ENCODE data around the gene SLC2A13. TPM values are rescaled to one million over a fixed set of nuclear protein-coding genes. Genes with fewer than 3 reads are reported as not detected.

Gene SLC2A13
- total and polyA plus RNA-seq, 10 donors = 1.1 to 17.1 (median 7.6) TPM

- intact Hi-C loops (cut with DNase I; ENCODE audit: low total_unique reads) = no loop called here
- H3K4me3 ChIP-seq = no peak overlapping the region
- H3K27ac ChIP-seq = no peak overlapping the region
- WGBS, 5 donors = 57 to 78% (median 73%) methylated on average over 2 of the region's 2 CpGs
- H3K9me3 ChIP-seq = no peaks in the 10 kb centered on the region
- H3K36me3 ChIP-seq = no peaks in the 10 kb centered on the region
- H3K4me1 ChIP-seq = peaks cover 0 to 10% (median 0%) of the 10 kb centered on the region in 6 donors
- no peaks in the 10 kb centered on the region for H3K27me3 ChIP-seq (replicated peaks in 1 of 7)
- TF ChIP-seq POLR2A (IDR thresholded peaks at IDR 0.05) = no peak
- TF ChIP-seq POLR2AphosphoS5 (IDR thresholded peaks at IDR 0.05) = no peak
- TF ChIP-seq CTCF (IDR thresholded peaks at IDR 0.05 in 8 of 11, conservative IDR thresholded peaks at IDR 0.05 in 3 of 11) = no peak
- DNase-seq = no peak
Observed at GRCh38 chr12:39846971-39847650, 258.8 kb downstream of the SLC2A13 start.

GRCh38 chr12:39846304-39846703 lies 259.6 kb downstream of the SLC2A13 start:
- intact Hi-C loops (cut with DNase I; ENCODE audit: low total_unique reads) = no loop called here
- 69 to 79% (median 76%) methylated on average over 2 of the region's 2 CpGs for WGBS, 5 donors
- TF ChIP-seq POLR2AphosphoS5 (IDR thresholded peaks at IDR 0.05) = no peak
- no peak for TF ChIP-seq CTCF (IDR thresholded peaks at IDR 0.05 in 8 of 11, conservative IDR thresholded peaks at IDR 0.05 in 3 of 11)
- TF ChIP-seq POLR2A (IDR thresholded peaks at IDR 0.05) = no peak
- H3K9me3 ChIP-seq = no peaks in the 10 kb centered on the region
- H3K4me1 ChIP-seq = peaks cover 0 to 10% (median 0%) of the 10 kb centered on the region in 6 donors
- DNase-seq = no peak
- H3K27me3 ChIP-seq (replicated peaks in 1 of 7) = no peaks in the 10 kb centered on the region
- H3K4me3 ChIP-seq = no peak overlapping the region
- H3K36me3 ChIP-seq = no peaks in the 10 kb centered on the region
- H3K27ac ChIP-seq = no peak overlapping the region

GRCh38 chr12:39840422-39840821 lies 265.5 kb downstream of the SLC2A13 start:
- Histone ChIP-seq H3K36me3 (no peaks in the 10 kb centered on the region), H3K27me3 (replicated peaks in 1 of 7) (no peaks in the 10 kb centered on the region), H3K27ac (no peak overlapping the region), H3K4me3 (no peak overlapping the region), H3K4me1 (no peaks in the 10 kb centered on the region), H3K9me3 (no peaks in the 10 kb centered on the region)
- no peak for DNase-seq
- WGBS, 5 donors = 74 to 80% (median 78%) methylated on average over 2 of the region's 2 CpGs
- no peak for TF ChIP-seq POLR2A (IDR thresholded peaks at IDR 0.05)
- TF ChIP-seq POLR2AphosphoS5 (IDR thresholded peaks at IDR 0.05) = no peak
- TF ChIP-seq CTCF (IDR thresholded peaks at IDR 0.05 in 8 of 11, conservative IDR thresholded peaks at IDR 0.05 in 3 of 11) = no peak
- intact Hi-C loops (cut with DNase I; ENCODE audit: low total_unique reads) = no loop called here

GRCh38 chr12:39839072-39839471 lies 266.8 kb downstream of the SLC2A13 start:
- no peak overlapping the region for H3K4me3 ChIP-seq
- no peaks in the 10 kb centered on the region for H3K36me3 ChIP-seq
- no peaks in the 10 kb centered on the region for H3K4me1 ChIP-seq
- no peaks in the 10 kb centered on the region for H3K27me3 ChIP-seq (replicated peaks in 1 of 7)
- 91 to 96% (median 94%) methylated on average over 6 of the region's 6 CpGs for WGBS, 5 donors
- no peaks in the 10 kb centered on the region for H3K9me3 ChIP-seq
- DNase-seq = no peak
- H3K27ac ChIP-seq = no peak overlapping the region
- intact Hi-C loops (cut with DNase I; ENCODE audit: low total_unique reads) = no loop called here
- no peak for TF ChIP-seq CTCF (IDR thresholded peaks at IDR 0.05 in 8 of 11, conservative IDR thresholded peaks at IDR 0.05 in 3 of 11)
- no peak for TF ChIP-seq POLR2AphosphoS5 (IDR thresholded peaks at IDR 0.05)
- TF ChIP-seq POLR2A (IDR thresholded peaks at IDR 0.05) = no peak
